Stimulated activated CD8-positive, alpha-beta memory T cell treated with anti-CD3 and anti-CD28 coated beads, Interleukin-12 subunit alpha, Interleukin-12 subunit beta, amount 100 ng/mL, for 4 hours (primary cell): ENCODE measurements around the gene RPS16.

ENCODE experiments used
- DNase-seq: peaks from one replicate; pipeline ENCODE4 v3.0.0-alpha.2; 2020; ENCODE audit warnings: low read depth

Gene RPS16

GRCh38 chr19:39388657-39389056 lies 47.1 kb downstream of the RPS16 start:
- no peak for DNase-seq

DNA sequence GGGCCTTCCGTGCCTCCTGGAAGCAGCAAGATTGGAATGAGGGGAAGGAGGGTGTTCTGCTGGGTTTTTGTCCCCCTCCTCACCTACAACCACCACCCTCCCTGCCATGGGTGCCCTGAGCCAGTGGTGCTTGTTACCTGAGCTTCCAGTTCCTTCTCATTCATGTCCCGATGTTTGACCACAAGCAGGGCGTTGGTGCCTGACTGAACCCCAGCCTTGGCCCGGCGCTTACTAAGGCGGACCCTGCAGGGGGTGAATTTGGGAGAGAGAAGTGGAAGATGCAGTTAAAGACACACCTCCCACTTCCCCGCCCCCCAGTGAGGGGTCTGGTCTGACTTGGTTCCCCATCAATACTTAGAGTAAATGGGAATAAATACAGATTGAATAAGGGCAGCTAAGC lies 49.2 kb downstream of the RPS16 start:
- DNase-seq = no peak

DNA sequence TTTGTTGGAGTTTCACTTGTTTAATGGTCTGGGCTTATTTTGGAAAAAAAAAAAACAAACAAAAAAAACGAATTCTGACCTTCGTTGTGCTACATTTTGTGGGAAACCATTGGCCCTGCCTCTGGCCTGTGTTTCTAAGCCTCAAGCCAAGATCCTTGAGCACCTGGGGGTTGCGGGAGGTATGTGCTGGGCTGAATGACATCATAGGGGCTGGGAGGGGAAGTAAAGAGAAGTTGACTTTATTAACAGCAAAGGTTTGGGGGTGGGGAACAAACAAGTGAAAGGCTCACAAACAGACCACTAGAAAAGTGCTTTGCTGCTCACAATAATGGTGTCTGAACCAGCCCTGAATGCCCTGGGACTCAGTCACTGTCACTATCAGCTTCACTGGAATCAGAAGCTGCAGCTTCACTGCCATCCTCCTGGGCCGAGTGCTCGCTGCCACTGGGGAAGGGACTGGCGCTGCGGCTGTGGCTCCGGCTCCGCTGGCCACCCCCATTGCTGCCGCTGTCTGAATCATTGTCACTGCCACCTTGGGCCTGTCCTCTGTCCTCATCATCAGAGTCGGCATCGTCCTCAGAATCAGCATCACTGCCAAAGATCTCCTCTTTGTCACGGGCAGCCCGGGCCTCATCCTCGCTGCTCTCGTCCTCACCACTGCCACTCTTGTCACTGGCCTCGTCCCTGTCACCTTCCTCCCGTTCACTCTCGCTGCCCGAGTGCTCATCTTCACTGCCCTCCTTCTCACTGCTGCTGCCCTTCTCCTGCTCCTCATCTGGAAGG lies 49.9 kb downstream of the RPS16 start:
- no peak for DNase-seq

DNA sequence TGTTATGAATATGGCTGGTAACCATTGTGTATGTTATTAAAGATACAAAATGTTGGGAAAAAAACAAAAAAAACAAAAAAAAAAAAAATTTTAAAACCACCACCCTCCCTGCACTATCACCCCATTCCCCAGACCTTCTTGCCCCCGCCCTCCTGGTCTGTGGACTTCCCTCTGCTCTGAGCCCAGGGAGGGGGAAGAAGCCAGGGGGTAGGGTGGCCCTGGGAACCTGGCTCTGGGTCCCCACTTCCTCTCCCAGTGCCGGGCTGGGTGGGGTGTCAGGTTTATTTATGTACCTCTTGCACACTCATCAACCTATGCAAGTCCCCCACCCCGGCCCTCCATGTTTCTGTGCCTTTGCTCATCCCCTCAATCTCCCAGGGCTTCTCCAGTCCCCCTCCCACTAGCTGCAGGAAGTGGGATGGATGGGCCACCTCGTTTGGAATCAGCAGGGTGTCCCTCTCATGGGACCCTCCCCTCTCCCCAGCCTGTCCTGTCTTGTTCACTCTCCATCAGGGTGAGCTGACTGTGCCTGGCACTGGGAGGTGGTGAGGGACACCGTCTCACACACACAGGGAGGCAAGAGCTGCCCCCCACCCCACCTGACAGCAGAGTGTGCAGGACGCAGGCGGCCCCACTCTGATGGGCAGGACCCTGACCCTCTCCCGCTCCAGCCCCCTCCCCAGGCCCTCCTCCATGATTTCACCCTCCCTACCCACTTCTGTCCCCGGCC lies 50.7 kb downstream of the RPS16 start:
- no peak for DNase-seq
